Mesenchymal stem cell (in vitro differentiated cells and primary cell): Measurements from ENCODE around the gene DYSF.
A peak's percentile ranks its signal among the peaks of the same experiment; 100 is the strongest.

Source experiments
- DNase-seq: peaks from one replicate; pipeline ENCODE4 v3.0.0-alpha.2; 2013
- H2AFZ ChIP-seq: one replicate; pipeline ENCODE4 v1.6.1; 2013; ENCODE audit warnings: low read depth, mild to moderate bottlenecking, control low read depth, inconsistent platforms, low read length, moderate library complexity
- H2AK5ac ChIP-seq: 2 replicates; pipeline ENCODE4 v1.6.1; 2013; ENCODE audit warnings: low read length, moderate library complexity, mild to moderate bottlenecking, inconsistent platforms; ENCODE audit not compliant: severe bottlenecking
- H2BK120ac ChIP-seq: one replicate; pipeline ENCODE4 v1.6.1; 2013; ENCODE audit warnings: low read depth, mild to moderate bottlenecking, inconsistent platforms, low read length, moderate library complexity
- H2BK12ac ChIP-seq, 2 experiments: one replicate each; pipeline ENCODE4 v1.6.1; 2013; ENCODE audit warnings: inconsistent platforms in 2 of 2, low read length in 2 of 2, mild to moderate bottlenecking in 2 of 2, moderate library complexity in 2 of 2, control low read depth in 1 of 2
- H2BK15ac ChIP-seq: one replicate; pipeline ENCODE4 v1.6.1; 2013; ENCODE audit warnings: mild to moderate bottlenecking, low read depth, inconsistent platforms; ENCODE audit not compliant: poor library complexity, severe bottlenecking
- H2BK5ac ChIP-seq: 2 replicates; pipeline ENCODE4 v1.6.1; 2013; ENCODE audit warnings: low read depth, mild to moderate bottlenecking, low read length, control low read depth, inconsistent platforms; ENCODE audit not compliant: poor library complexity, severe bottlenecking
- H3K14ac ChIP-seq, 2 experiments: one replicate each; pipeline ENCODE4 v1.6.1; 2013; ENCODE audit warnings: inconsistent platforms in 2 of 2, low read length in 2 of 2, control low read depth in 1 of 2, mild to moderate bottlenecking in 1 of 2, moderate library complexity in 1 of 2
- H3K18ac ChIP-seq, 2 experiments: one replicate each; pipeline ENCODE4 v1.6.1; 2013; ENCODE audit warnings: inconsistent platforms in 2 of 2, low read length in 2 of 2, control low read depth in 1 of 2, low read depth in 1 of 2, mild to moderate bottlenecking in 1 of 2
- H3K23ac ChIP-seq, 2 experiments: one replicate each; pipeline ENCODE4 v1.6.1; 2013; ENCODE audit warnings: inconsistent platforms in 2 of 2, low read length in 2 of 2, mild to moderate bottlenecking in 2 of 2, moderate library complexity in 2 of 2, control low read depth in 1 of 2
- H3K27ac ChIP-seq: 2 replicates; pipeline ENCODE4 v1.5.1; 2013; ENCODE audit warnings: mild to moderate bottlenecking, moderate library complexity, low read length, control low read depth, inconsistent platforms; ENCODE audit not compliant: poor library complexity, severe bottlenecking
- H3K27me3 ChIP-seq, 2 experiments: 2 replicates each; pipeline versions ENCODE4 v1.6.1 to v1.7.0; 2013; ENCODE audit warnings: low read length in 2 of 2, mild to moderate bottlenecking in 2 of 2, moderate library complexity in 2 of 2, control low read depth in 1 of 2, inconsistent platforms in 1 of 2; ENCODE audit not compliant: control insufficient read depth in 1 of 2, insufficient read depth in 1 of 2
- H3K36me3 ChIP-seq, 2 experiments: 2 replicates each; pipeline versions ENCODE4 v1.6.1 to v1.7.0; 2013; ENCODE audit warnings: low read length in 2 of 2, control low read depth in 1 of 2, inconsistent platforms in 1 of 2, low read depth in 1 of 2, mild to moderate bottlenecking in 1 of 2; ENCODE audit not compliant: insufficient read depth in 2 of 2, control insufficient read depth in 1 of 2
- H3K4ac ChIP-seq, 2 experiments: one replicate each; pipeline ENCODE4 v1.6.1; 2013; ENCODE audit warnings: inconsistent platforms in 2 of 2, low read length in 2 of 2, mild to moderate bottlenecking in 2 of 2, moderate library complexity in 2 of 2, control low read depth in 1 of 2, low read depth in 1 of 2
- H3K4me1 ChIP-seq: 2 replicates; pipeline ENCODE4 v1.6.1; 2013; ENCODE audit warnings: low read depth, low read length, control low read depth; ENCODE audit not compliant: control insufficient read depth, insufficient read depth
- H3K4me2 ChIP-seq: 2 replicates; pipeline ENCODE4 v1.6.1; 2013; ENCODE audit warnings: low read length, mild to moderate bottlenecking, inconsistent platforms; ENCODE audit not compliant: poor library complexity, severe bottlenecking
- H3K4me3 ChIP-seq, 2 experiments: 2 replicates each; pipeline versions ENCODE4 v1.5.1 to v1.7.0; 2013; ENCODE audit warnings: low read length in 2 of 2, mild to moderate bottlenecking in 2 of 2, control low read depth in 1 of 2, low read depth in 1 of 2; ENCODE audit not compliant: insufficient read depth in 1 of 2
- H3K79me1 ChIP-seq: replicated peaks from 2 replicates; pipeline ENCODE4 v1.6.1; 2013; ENCODE audit warnings: mild to moderate bottlenecking, control low read depth, low read length, inconsistent platforms; ENCODE audit not compliant: poor library complexity, severe bottlenecking
- H3K9ac ChIP-seq: 2 replicates; pipeline ENCODE4 v1.7.0; 2013; ENCODE audit warnings: mild to moderate bottlenecking, low read length, moderate library complexity
- H3K9me3 ChIP-seq: 2 replicates; pipeline ENCODE4 v1.7.0; 2013; ENCODE audit warnings: mild to moderate bottlenecking, low read length; ENCODE audit not compliant: control insufficient read depth
- H4K8ac ChIP-seq: one replicate; pipeline ENCODE4 v1.6.1; 2013; ENCODE audit warnings: inconsistent platforms, mild to moderate bottlenecking, low read length, moderate library complexity
- H4K91ac ChIP-seq: one replicate; pipeline ENCODE4 v1.6.1; 2013; ENCODE audit warnings: mild to moderate bottlenecking, low read length, inconsistent platforms
- WGBS: methylation state at CpG from one replicate; pipeline ENCODE4 v1.1.7; 2013; ENCODE audit warnings: mixed read lengths; 5-methylcytosine and 5-hydroxymethylcytosine counted together

Gene DYSF

GRCh38 chr2:71547616-71548285 lies 94.4 kb downstream of the DYSF start:
- no peak for DNase-seq
- Histone ChIP-seq H4K91ac (no peak overlapping the region), H3K4me1 (peaks cover 3% of the 10 kb centered on the region), H2AK5ac (no peak overlapping the region), H3K9me3 (no peaks in the 10 kb centered on the region), H3K27ac (no peak overlapping the region), H2AFZ (no peak overlapping the region), H2BK15ac (no peak overlapping the region), H3K9ac (no peak overlapping the region), H4K8ac (no peak overlapping the region), H2BK12ac (no peak overlapping the region), H3K79me1 (peaks cover 2% of the 10 kb centered on the region), H3K4me3 (no peak overlapping the region), H2BK5ac (no peak overlapping the region), H3K27me3 (peaks cover 0 to 61% of the 10 kb centered on the region in 2 experiments), H3K36me3 (peaks cover 0 to 56% of the 10 kb centered on the region in 2 experiments), H3K23ac (no peak overlapping the region), H3K14ac (no peak overlapping the region), H2BK120ac (no peak overlapping the region), H3K4ac (no peak overlapping the region), H3K18ac (no peak overlapping the region), H3K4me2 (no peak overlapping the region)
- 76% methylated on average over 12 of the region's 13 CpGs for WGBS

GRCh38 chr2:71548646-71549425 lies 95.5 kb downstream of the DYSF start:
- no peak overlapping the region for H2BK120ac ChIP-seq
- no peak overlapping the region for H2BK5ac ChIP-seq
- no peak overlapping the region for H3K18ac ChIP-seq
- H4K91ac ChIP-seq: no peak overlapping the region
- H3K9ac ChIP-seq: no peak overlapping the region
- H3K79me1 ChIP-seq: peaks cover 4% of the 10 kb centered on the region
- DNase-seq: peak; percentile 44
- H3K14ac ChIP-seq: no peak overlapping the region
- H2AK5ac ChIP-seq: no peak overlapping the region
- peaks cover 0 to 67% of the 10 kb centered on the region in 2 experiments for H3K27me3 ChIP-seq
- H2BK15ac ChIP-seq: no peak overlapping the region
- H2AFZ ChIP-seq: no peak overlapping the region
- H3K4ac ChIP-seq: no peak overlapping the region
- H3K4me2 ChIP-seq: no peak overlapping the region
- no peak overlapping the region for H4K8ac ChIP-seq
- 65% methylated on average over 15 of the region's 21 CpGs for WGBS
- H3K9me3 ChIP-seq: no peaks in the 10 kb centered on the region
- H3K23ac ChIP-seq: no peak overlapping the region
- no peak overlapping the region for H2BK12ac ChIP-seq
- H3K36me3 ChIP-seq: peaks cover 0 to 67% of the 10 kb centered on the region in 2 experiments
- H3K27ac ChIP-seq: no peak overlapping the region
- no peak overlapping the region for H3K4me3 ChIP-seq
- peaks cover 3% of the 10 kb centered on the region for H3K4me1 ChIP-seq

GRCh38 chr2:71550801-71551630 lies 97.7 kb downstream of the DYSF start:
- Histone ChIP-seq H2BK15ac (no peak overlapping the region), H2BK120ac (no peak overlapping the region), H3K14ac (no peak overlapping the region), H3K4me2 (no peak overlapping the region), H3K79me1 (peaks cover 4% of the 10 kb centered on the region), H3K23ac (no peak overlapping the region), H3K4me3 (no peak overlapping the region), H2BK12ac (no peak overlapping the region), H3K9me3 (no peaks in the 10 kb centered on the region), H3K36me3 (peaks cover 0 to 84% of the 10 kb centered on the region in 2 experiments), H4K8ac (no peak overlapping the region), H3K27ac (no peak overlapping the region), H3K4ac (no peak overlapping the region), H3K18ac (no peak overlapping the region), H3K27me3 (peaks cover 0 to 59% of the 10 kb centered on the region in 2 experiments), H2AK5ac (no peak overlapping the region), H2AFZ (no peak overlapping the region), H4K91ac (no peak overlapping the region), H2BK5ac (no peak overlapping the region), H3K9ac (no peak overlapping the region), H3K4me1 (peaks cover 6% of the 10 kb centered on the region)
- 87% methylated on average over 11 of the region's 11 CpGs for WGBS
- DNase-seq: no peak

- no peak overlapping the region for H2BK12ac ChIP-seq
- no peak overlapping the region for H4K8ac ChIP-seq
- H3K4me1 ChIP-seq: peaks cover 6% of the 10 kb centered on the region
- no peak overlapping the region for H3K18ac ChIP-seq
- H2BK15ac ChIP-seq: no peak overlapping the region
- no peak overlapping the region for H2AFZ ChIP-seq
- no peak overlapping the region for H3K27ac ChIP-seq
- no peak overlapping the region for H3K14ac ChIP-seq
- H3K4me2 ChIP-seq: no peak overlapping the region
- no peak overlapping the region for H2BK5ac ChIP-seq
- 91% methylated on average over 9 of the region's 9 CpGs for WGBS
- H2AK5ac ChIP-seq: no peak overlapping the region
- peaks cover 4% of the 10 kb centered on the region for H3K79me1 ChIP-seq
- DNase-seq: no peak
- H3K9ac ChIP-seq: no peak overlapping the region
- H4K91ac ChIP-seq: no peak overlapping the region
- no peaks in the 10 kb centered on the region for H3K9me3 ChIP-seq
- H3K27me3 ChIP-seq: peaks cover 0 to 56% of the 10 kb centered on the region in 2 experiments
- no peak overlapping the region for H3K4ac ChIP-seq
- H3K4me3 ChIP-seq: no peak overlapping the region
- peaks cover 0 to 87% of the 10 kb centered on the region in 2 experiments for H3K36me3 ChIP-seq
- no peak overlapping the region for H3K23ac ChIP-seq
- H2BK120ac ChIP-seq: no peak overlapping the region
Observed at GRCh38 chr2:71551631-71551915, 98.2 kb downstream of the DYSF start.
